Measurements from ENCODE around the gene PHAF1. TPM values are rescaled to one million over a fixed set of nuclear protein-coding genes. Genes with fewer than 3 reads are reported as not detected.

PHAF1 gene
- 13.5 and 13.8 TPM in 2 replicates for total RNA-seq

GRCh38 chr16:67109407-67110135 is at the start of gene PHAF1:
Gene PHAF1, plus strand, starts transcription at chr16:67109941. Its CDS starts 235 bp downstream, at chr16:67110176.

GRCh38 chr16:67150833-67151396 is 41.2 kb downstream of the PHAF1 start, which contains the start of gene B3GNT9:
Gene B3GNT9, minus strand, starts transcription at chr16:67150998. Its CDS starts 513 bp downstream, at chr16:67150485.

GRCh38 chr16:67164599-67165061 is 54.9 kb downstream of the PHAF1 start, which contains the start of gene HSF4:
Gene HSF4, plus strand, starts transcription at chr16:67164745. Its CDS starts 67 bp downstream, at chr16:67164812.

GRCh38 chr16:67170168-67170948 is 60.6 kb downstream of the PHAF1 start, which contains the start of gene NOL3:
Gene NOL3, plus strand, starts transcription at chr16:67170538.

GRCh38 chr16:67183627-67184452 is 74.1 kb downstream of the PHAF1 start, which contains the start of gene MATCAP1:
Gene MATCAP1, minus strand, starts transcription at chr16:67183963. Its CDS starts 3,353 bp downstream, at chr16:67180610.

GRCh38 chr16:67190041-67190440 is 80.3 kb downstream of the PHAF1 start, which contains the start of gene EXOC3L1:
Gene EXOC3L1, minus strand, starts transcription at chr16:67190136. Its CDS starts 460 bp downstream, at chr16:67189676.

GRCh38 chr16:67191995-67192681 is 82.4 kb downstream of the PHAF1 start, which contains the start of gene E2F4:
Gene E2F4, plus strand, starts transcription at chr16:67192155. Its CDS starts 73 bp downstream, at chr16:67192228.

Other genes with a start within 250 kb of the PHAF1 start
- 5.3 and 10.1 TPM in 2 replicates for gene PDP2, start 229.4 kb upstream of the PHAF1 start, total RNA-seq
- not detected in 2 replicates for gene CDH16, start 191.1 kb upstream of the PHAF1 start, total RNA-seq
- gene RRAD, start 184.4 kb upstream of the PHAF1 start, total RNA-seq: 10.6 and 14.4 TPM in 2 replicates
- gene CIAO2B, start 175.5 kb upstream of the PHAF1 start, total RNA-seq: 143 and 174 TPM in 2 replicates
- 17.9 and 22.5 TPM in 2 replicates for gene CES2, start 174.4 kb upstream of the PHAF1 start, total RNA-seq
- gene CES3, start 148.7 kb upstream of the PHAF1 start, total RNA-seq: not detected in 2 replicates
- gene CES4A, start 121.4 kb upstream of the PHAF1 start, total RNA-seq: 2.5 and 3.2 TPM in 2 replicates
- gene CBFB, start 80.8 kb upstream of the PHAF1 start, total RNA-seq: 37.2 and 62.0 TPM in 2 replicates
- gene B3GNT9, start 41.1 kb downstream of the PHAF1 start, total RNA-seq: 37.2 and 42.5 TPM in 2 replicates
- 32.9 and 33.7 TPM in 2 replicates for gene TRADD, start 50.0 kb downstream of the PHAF1 start, total RNA-seq
- gene FBXL8, start 50.0 kb downstream of the PHAF1 start, total RNA-seq: 17.0 and 17.4 TPM in 2 replicates
- 0.86 and 3.4 TPM in 2 replicates for gene HSF4, start 54.8 kb downstream of the PHAF1 start, total RNA-seq
- 16.7 and 22.9 TPM in 2 replicates for gene NOL3, start 60.6 kb downstream of the PHAF1 start, total RNA-seq
- 4.3 and 15.6 TPM in 2 replicates for gene MATCAP1, start 74.0 kb downstream of the PHAF1 start, total RNA-seq
- not detected in 2 replicates for gene EXOC3L1, start 80.2 kb downstream of the PHAF1 start, total RNA-seq
- gene E2F4, start 82.2 kb downstream of the PHAF1 start, total RNA-seq: 89.7 and 95.9 TPM in 2 replicates
- gene ELMO3, start 89.2 kb downstream of the PHAF1 start, total RNA-seq: 0.58 and 1.6 TPM in 2 replicates
- 51.3 and 82.9 TPM in 2 replicates for gene TMEM208, start 117.2 kb downstream of the PHAF1 start, total RNA-seq
- gene FHOD1, start 137.5 kb downstream of the PHAF1 start, total RNA-seq: 24.6 and 36.6 TPM in 2 replicates
- gene SLC9A5, start 139.0 kb downstream of the PHAF1 start, total RNA-seq: 1.4 and 3.2 TPM in 2 replicates
- gene PLEKHG4, start 169.6 kb downstream of the PHAF1 start, total RNA-seq: 17.3 and 27.3 TPM in 2 replicates
- gene KCTD19, start 216.8 kb downstream of the PHAF1 start, total RNA-seq: under 0.01 TPM in 1 of 2 replicates, not detected in the other
- 0.71 TPM in 1 of 2 replicates, not detected in the other for gene LRRC36, start 216.9 kb downstream of the PHAF1 start, total RNA-seq

All from myometrial cell (primary cell).